ENCODE results near the gene SLC49A3. TPM values are rescaled to one million over a fixed set of nuclear protein-coding genes. Genes with fewer than 3 reads are reported as not detected.

SLC49A3 gene
- total RNA-seq, 4 donors from 2014 or later, result 14.9 to 27.1 (median 18.3) TPM

DNA sequence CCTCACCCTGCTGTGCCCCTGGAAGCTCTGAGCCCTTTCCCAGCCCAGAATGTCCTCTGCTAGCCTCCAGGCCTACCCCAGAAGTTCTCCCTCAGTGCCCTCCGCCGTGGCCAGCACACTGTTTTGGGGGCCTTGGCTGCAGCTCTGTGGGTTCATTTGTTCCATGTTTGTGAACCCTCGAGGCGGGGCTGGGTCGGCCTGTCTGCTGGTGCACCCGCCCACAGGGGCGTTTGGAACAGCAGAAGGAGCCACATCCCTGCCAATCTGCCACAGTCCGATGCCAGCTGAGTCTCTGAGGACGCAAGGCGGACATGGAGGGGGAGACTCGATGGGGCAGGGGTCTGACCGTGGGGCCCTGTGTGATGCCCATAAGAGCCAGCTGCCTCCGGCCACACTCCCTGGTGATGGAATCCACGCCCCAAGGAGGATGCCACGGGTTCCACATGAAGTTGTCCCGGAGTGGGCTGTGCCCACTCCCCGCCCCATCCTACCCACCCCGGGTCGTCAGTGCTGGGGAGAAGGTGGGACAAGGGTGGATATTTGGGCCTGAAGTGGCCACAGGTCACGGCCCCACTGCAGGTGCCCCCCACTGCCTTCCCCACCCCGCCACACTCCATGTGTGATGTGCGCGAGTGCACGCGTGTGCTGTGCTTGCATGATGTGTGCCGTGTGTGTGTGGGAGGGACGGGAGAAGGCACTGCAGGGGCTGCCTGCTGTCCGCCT lies 22.0 kb downstream of the SLC49A3 start:
- no peak for DNase-seq
- Histone ChIP-seq H3K36me3 (peaks cover 8 to 10% of the 10 kb centered on the region in 2 donors), H3K27me3 (no peaks in the 10 kb centered on the region), H3K27ac (no peak overlapping the region), H3K9me3 (no peaks in the 10 kb centered on the region), H3K4me3 (replicated peaks in 1 of 3) (no peak overlapping the region), H3K4me1 (peaks cover 0 to 12% of the 10 kb centered on the region in 2 donors)
- 88 to 89% methylated on average over 7 to 13 of the region's 28 CpGs for WGBS, 2 donors
- TF ChIP-seq POLR2A (IDR thresholded peaks at IDR 0.05), result no peak
- TF ChIP-seq, protein P1, sequence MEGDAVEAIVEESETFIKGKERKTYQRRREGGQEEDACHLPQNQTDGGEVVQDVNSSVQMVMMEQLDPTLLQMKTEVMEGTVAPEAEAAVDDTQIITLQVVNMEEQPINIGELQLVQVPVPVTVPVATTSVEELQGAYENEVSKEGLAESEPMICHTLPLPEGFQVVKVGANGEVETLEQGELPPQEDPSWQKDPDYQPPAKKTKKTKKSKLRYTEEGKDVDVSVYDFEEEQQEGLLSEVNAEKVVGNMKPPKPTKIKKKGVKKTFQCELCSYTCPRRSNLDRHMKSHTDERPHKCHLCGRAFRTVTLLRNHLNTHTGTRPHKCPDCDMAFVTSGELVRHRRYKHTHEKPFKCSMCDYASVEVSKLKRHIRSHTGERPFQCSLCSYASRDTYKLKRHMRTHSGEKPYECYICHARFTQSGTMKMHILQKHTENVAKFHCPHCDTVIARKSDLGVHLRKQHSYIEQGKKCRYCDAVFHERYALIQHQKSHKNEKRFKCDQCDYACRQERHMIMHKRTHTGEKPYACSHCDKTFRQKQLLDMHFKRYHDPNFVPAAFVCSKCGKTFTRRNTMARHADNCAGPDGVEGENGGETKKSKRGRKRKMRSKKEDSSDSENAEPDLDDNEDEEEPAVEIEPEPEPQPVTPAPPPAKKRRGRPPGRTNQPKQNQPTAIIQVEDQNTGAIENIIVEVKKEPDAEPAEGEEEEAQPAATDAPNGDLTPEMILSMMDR (IDR thresholded peaks at IDR 0.05), result no peak
- intact Hi-C loops (cut with DNase I), result no loop called here

DNA sequence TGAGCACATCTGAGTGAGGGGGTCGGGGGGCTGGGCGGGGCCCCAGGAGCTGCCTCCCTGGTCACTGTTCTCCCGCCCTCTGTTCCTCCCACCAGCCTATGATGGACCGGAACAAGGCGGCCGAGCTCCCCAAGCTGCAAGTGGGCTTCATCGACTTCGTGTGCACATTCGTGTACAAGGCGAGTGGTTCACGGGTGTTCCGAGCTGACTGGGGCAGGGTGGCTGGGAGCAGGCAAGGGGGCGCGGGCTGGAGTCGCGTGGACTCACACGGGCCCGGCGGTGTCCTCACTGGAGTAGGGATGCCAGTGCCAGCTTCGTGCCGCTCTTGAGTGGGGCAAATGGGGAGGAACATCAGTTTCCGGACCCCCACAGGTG lies 22.5 kb downstream of the SLC49A3 start:
- no peak for DNase-seq
- H3K4me3 ChIP-seq (replicated peaks in 1 of 3), result no peak overlapping the region
- H3K9me3 ChIP-seq, result no peaks in the 10 kb centered on the region
- H3K4me1 ChIP-seq, result peaks cover 0 to 12% of the 10 kb centered on the region in 2 donors
- no peak overlapping the region for H3K27ac ChIP-seq
- H3K27me3 ChIP-seq, result no peaks in the 10 kb centered on the region
- H3K36me3 ChIP-seq, result peaks cover 2 to 5% of the 10 kb centered on the region in 2 donors
- no peak for TF ChIP-seq POLR2A (IDR thresholded peaks at IDR 0.05)
- TF ChIP-seq, protein P1 (IDR thresholded peaks at IDR 0.05), result no peak
- 84% methylated on average over 21 of the region's 22 CpGs; no CpG with 5 or more reads in 1 of the 2 donors for WGBS, 2 donors
- intact Hi-C loops (cut with DNase I), result no loop called here

DNA sequence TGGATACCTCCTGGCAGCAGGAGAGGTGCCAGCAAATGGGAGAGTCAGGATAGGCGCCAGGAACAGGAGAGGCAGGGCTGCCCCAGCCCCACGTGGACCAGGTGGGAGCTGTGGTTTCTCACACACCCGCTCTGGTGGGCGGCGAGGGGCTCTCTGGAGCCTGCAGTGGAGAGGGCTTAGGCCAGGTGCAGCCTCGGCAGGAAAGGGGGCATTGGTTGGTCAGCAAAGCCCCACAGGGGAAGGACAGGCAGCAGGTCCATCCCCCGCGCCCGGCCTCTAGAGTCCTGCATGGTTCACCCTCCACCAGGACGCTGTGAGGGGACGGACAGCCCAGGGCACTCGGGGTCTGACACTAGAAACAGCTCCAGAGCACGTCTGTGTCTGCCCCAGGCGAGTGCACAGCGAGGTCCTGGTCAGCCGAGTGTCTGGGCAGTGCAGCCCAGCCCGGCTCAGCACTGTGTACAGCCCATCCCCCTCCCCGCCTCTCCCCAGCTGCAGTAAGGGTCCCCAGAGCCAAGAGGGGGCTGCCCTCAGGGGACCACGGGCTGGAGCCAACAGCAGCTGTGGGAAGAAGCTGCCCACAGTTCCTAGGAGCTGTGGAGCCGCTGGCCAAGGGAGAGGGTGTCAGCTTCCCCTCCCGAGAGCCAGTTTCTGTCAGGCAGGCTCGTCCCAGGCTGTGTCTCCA lies 23.1 kb downstream of the SLC49A3 start:
- WGBS, 2 donors, result 69 to 72% methylated on average over 10 to 14 of the region's 22 CpGs
- Histone ChIP-seq H3K27ac (no peak overlapping the region), H3K4me1 (peaks cover 0 to 12% of the 10 kb centered on the region in 2 donors), H3K27me3 (no peaks in the 10 kb centered on the region), H3K4me3 (replicated peaks in 1 of 3) (no peak overlapping the region), H3K9me3 (no peaks in the 10 kb centered on the region), H3K36me3 (no peaks in the 10 kb centered on the region)
- no peak for TF ChIP-seq POLR2A (IDR thresholded peaks at IDR 0.05)
- TF ChIP-seq, protein P1 (IDR thresholded peaks at IDR 0.05), result no peak
- intact Hi-C loops (cut with DNase I), result no loop called here
- peak in 1 of 2 donors; percentile 2 for DNase-seq

DNA sequence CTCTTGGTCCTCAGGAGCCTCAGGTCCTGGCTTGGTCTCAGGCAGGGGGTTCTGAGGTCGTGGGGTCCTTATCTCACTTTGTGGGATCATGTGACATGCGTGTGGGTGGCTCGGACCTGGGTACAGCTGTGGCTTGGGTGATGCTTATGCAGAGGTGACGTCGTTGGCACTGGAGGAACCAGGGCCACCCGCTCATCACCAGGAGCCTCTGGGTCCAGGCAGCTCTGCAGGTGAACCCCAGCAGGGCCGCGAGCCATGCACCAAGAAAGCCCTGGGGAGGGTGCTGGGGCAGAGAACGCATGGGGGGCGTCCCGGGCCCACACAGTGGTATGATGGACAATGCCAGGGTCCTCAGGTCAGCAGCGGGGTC lies 23.6 kb downstream of the SLC49A3 start:
- peak in 1 of 2 donors; percentile 3 for DNase-seq
- Histone ChIP-seq H3K4me3 (replicated peaks in 1 of 3) (no peak overlapping the region), H3K27ac (no peak overlapping the region), H3K4me1 (peaks cover 0 to 12% of the 10 kb centered on the region in 2 donors), H3K36me3 (no peaks in the 10 kb centered on the region), H3K9me3 (no peaks in the 10 kb centered on the region), H3K27me3 (no peaks in the 10 kb centered on the region)
- intact Hi-C loops (cut with DNase I), result no loop called here
- no peak for TF ChIP-seq POLR2A (IDR thresholded peaks at IDR 0.05)
- TF ChIP-seq, protein P1 (IDR thresholded peaks at IDR 0.05), result no peak
- 90 to 91% methylated on average over 8 to 12 of the region's 12 CpGs for WGBS, 2 donors

DNA sequence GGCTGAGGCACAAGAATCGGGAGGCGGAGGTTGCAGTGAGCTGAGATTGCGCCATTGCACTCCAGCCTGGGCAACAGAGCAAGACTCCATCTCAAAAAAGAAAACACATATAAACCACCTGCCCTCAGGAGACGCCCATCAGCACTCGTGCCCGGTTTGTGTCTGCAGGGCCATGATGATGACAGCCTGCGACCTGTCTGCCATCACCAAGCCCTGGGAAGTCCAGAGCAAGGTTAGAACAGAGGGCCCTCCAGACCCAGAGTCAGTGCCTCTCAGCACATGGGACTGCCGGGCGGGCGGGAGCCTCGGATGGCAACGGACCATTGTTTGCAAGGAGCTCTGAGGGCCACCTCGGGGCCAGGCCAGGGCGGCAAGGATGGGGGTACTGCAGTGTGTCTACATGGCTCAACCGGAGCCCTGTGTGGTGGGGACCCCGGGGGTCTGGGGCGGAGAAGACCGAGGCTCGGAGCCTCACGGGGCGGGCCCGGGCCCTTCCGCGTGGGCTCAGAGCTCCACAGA lies 24.2 kb downstream of the SLC49A3 start:
- intact Hi-C loops (cut with DNase I), result no loop called here

More for the DNA sequence above, 24.2 kb downstream of the SLC49A3 start:
- Histone ChIP-seq H3K27ac (no peak overlapping the region), H3K9me3 (no peaks in the 10 kb centered on the region), H3K4me1 (peaks cover 0 to 12% of the 10 kb centered on the region in 2 donors), H3K36me3 (no peaks in the 10 kb centered on the region), H3K27me3 (no peaks in the 10 kb centered on the region), H3K4me3 (replicated peaks in 1 of 3) (no peak overlapping the region)
- TF ChIP-seq POLR2A (IDR thresholded peaks at IDR 0.05), result no peak
- TF ChIP-seq, protein P1 (IDR thresholded peaks at IDR 0.05), result no peak
- no peak for DNase-seq
- WGBS, 2 donors, result 94 to 95% methylated on average over 11 to 23 of the region's 24 CpGs
